HT1080 (cell line): ENCODE data around the gene CHORDC1. TPM values are rescaled to one million over a fixed set of nuclear protein-coding genes. Genes with fewer than 3 reads are reported as not detected.
A peak's percentile ranks its signal among the peaks of the same experiment; 100 is the strongest.
"Not testable (repeated sequence)": the region's sequence is repeated elsewhere in the genome, so short reads cannot be mapped to it uniquely, and the experiment has no call there.

Experiments
- DNase-seq: peaks from one replicate; pipeline ENCODE4 v3.0.0-alpha.2; 2015; ENCODE audit warnings: low read depth
- total RNA-seq: library from RNA; depleted of rRNA; stranded (reverse); fragments of >200 nt; shearing (Covaris generic); gene quantifications from 2 replicates; pipeline ENCODE4 v1.2.3, GENCODE V29; 2014

CHORDC1 gene
- total RNA-seq, 1 experiment from 2014 or later: 83.9 TPM

- no peak for DNase-seq
These were observed 4.2 kb downstream of the CHORDC1 start for GRCh38 chr11:90218606-90219005.

DNA sequence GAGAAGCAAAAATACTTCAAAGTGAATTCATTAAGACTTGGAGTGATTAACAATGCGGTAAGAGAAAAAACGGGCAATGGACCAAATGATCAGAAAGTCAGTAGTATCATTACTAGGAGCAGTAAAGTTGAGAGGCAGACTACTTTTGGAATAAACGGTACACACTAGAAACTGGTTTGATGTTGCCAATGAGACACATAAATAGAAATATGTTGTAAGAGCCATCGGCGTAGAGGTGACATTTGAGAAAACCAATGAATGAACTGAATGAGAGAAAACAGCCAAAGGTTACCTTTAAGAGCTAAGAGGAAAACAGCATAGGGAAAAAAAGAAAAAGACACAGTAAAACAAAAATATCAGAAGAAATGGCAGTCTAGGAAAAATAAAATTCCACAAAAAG lies 6.2 kb downstream of the CHORDC1 start:
- DNase-seq: no peak

DNA sequence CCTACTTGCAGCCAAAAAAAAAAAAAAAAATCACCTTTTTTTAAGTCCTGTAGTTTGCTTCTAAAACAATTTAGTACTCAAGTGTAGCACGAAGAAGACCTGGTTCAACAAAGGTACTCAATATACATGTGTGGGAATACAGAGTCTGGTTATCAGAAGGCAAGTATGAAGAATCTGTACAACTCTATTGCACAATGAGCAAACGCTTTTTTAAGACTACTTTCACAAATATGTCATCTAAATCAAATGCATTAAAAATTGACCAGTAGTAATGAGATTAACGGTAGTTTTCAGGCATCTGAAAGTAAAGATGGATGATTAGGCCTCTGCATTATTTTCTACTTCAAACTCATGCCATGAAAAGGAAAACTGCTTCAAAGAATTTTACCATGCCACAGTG lies 9.5 kb downstream of the CHORDC1 start:
- no peak for DNase-seq

- DNase-seq: no peak
These were observed 14.0 kb downstream of the CHORDC1 start for GRCh38 chr11:90208857-90209256.

DNA sequence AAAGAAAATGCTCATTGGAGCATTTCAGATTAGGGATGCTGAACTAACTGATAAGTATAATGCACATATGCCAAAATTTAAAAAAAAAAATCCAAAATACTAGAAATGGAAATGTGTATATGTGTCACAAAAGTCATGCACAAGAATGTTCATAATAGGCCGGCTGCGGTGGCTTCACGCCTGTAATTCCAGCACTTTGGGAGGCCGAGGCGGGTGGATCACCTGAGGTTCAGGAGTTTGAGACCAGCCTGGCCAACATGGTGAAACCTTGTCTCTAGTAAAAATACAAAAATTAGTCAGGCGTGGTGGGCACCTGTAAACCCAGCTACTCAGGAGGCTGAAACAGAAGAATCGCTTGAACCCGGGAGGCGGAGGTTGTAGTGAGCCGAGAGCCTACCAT lies 14.9 kb downstream of the CHORDC1 start:
- not testable (repeated sequence) for DNase-seq

DNA sequence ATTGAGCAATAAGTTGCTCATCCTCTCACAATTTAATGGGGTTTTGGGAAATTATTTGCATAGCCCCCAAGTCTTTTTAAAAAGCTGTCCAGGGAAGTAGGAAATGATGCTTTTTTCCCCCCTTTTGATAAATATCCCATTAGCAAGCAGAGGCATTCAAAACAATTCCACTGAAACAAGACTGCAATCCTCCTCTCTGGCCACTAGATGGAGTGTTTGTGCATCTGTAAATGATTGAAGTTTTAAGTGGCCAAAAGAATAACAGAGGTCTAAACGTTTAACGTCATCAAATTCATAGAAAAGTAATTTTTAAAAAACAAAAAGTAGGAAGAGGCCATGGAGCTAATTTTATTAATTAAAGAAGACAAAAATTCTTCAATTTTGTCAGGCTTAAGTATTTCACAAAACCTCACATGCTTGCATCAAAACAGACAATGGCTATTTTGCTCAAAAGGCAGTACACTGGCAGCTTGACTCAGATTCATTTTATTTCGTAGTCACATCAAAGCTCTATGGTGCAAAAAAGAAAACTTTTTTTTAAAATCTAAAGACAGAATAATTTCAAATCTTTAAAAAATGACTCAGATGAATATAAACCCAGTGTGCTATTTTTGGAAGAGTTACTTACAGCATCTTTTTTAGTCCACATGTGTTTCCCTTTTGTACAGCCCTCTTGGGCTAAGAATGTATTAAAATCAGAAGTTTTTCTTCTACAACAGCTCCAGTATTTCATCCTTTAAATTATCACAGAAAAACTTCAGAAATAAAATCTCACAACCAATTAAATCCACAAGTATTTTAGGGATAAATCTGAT lies 17.8 kb downstream of the CHORDC1 start:
- DNase-seq: peak; percentile 44

DNA sequence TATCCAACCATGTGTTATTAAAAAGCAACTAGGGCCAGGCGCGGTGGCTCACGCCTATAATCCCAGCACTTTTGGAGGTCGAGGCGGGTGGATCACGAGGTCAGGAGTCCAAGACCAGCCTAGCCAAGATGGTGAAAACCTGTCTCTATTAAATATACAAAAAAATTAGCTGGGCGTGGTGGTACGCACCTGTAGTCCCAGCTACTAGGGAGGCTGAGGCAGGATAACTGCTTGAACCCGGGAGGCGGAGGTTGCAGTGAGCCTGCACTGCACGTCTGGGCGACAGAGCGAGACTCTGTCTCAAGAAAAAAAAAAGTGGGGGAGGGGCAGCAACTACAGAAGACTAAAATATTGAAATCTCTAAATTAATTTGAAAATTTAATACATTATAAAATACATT lies 18.4 kb downstream of the CHORDC1 start:
- no peak for DNase-seq

- DNase-seq: no peak
These were observed 20.5 kb downstream of the CHORDC1 start for GRCh38 chr11:90202342-90202741.

- DNase-seq: no peak
These were observed 25.5 kb downstream of the CHORDC1 start for GRCh38 chr11:90197377-90197776.

GRCh38 chr11:90192869-90193582 lies 29.8 kb downstream of the CHORDC1 start:
- DNase-seq: no peak

DNA sequence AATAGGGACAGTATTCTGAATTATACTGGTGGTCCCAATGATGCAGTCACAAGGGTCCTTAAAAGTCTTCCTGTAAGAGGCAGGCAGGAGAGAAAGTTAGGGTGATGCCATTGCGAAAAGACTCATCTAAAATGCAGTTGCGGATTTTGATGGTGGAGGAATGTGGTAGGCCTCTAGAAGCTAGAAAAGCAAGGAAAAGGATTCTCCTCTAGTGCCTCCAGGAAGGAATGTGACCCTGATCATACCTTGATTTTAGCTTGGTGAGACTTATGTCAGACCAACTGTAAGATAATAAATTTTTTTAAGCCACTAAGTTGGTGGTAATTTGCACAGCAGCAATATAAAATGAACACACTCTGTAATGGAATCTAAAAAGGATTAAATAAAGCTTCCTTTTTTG lies 33.8 kb downstream of the CHORDC1 start:
- no peak for DNase-seq

DNA sequence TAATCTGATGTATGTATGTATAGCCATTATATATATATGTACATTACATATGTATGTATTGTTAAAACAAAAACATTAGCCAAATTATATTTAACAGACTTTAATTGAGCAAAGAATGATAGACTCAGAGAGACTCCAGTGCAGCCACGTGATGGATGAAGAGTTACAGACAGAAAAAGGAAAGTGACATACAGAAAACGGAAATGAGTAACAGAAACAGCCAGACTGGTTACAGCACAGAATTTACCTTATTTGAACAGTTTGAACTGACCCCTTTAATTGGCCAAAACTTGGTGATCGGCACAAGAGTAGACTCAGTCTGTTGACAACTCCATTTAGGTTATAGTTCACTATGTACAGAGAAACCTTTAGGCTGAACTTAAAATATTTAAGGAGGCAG lies 35.0 kb downstream of the CHORDC1 start:
- DNase-seq: no peak

DNA sequence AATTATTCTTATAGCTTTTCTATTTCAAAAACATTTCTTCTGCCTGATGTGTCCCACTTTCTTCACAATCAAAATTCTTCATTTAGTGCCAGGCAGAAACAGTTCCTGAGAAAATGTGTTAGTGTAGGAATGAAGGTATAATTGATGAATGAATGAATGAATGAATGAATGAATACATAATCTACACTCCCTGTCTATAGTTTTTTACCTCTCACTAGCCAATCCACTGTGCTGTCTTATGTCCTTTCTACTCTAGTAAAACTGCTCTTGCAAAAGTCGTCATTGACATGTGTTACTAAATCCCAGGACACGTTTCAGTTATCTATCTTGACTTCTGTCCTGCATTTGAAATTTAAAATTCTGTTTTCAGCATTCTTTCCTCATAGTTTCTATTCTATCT lies 42.9 kb downstream of the CHORDC1 start:
- no peak for DNase-seq

- no peak for DNase-seq
These were observed 44.1 kb downstream of the CHORDC1 start for GRCh38 chr11:90178751-90179150.

DNA sequence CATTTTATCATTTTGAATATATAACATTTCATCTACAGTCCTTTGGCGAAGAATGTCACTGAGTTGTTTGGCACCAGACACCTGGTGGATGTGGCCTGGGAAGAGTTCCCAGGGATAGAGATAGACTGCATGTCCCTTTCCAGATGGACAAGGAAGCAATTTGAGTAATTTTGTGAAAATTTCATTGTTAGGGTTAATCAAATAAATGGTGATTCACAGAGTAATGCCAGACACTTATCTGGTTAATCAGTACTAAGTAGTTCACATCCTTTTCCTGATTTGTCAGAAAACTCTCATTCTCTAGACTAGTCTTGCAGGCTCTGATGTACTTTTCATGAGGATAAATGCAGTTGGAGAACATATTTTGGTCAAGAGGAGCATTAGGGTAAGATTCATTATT lies 46.8 kb downstream of the CHORDC1 start:
- no peak for DNase-seq

GRCh38 chr11:90171359-90171758 lies 51.5 kb downstream of the CHORDC1 start:
- no peak for DNase-seq

DNA sequence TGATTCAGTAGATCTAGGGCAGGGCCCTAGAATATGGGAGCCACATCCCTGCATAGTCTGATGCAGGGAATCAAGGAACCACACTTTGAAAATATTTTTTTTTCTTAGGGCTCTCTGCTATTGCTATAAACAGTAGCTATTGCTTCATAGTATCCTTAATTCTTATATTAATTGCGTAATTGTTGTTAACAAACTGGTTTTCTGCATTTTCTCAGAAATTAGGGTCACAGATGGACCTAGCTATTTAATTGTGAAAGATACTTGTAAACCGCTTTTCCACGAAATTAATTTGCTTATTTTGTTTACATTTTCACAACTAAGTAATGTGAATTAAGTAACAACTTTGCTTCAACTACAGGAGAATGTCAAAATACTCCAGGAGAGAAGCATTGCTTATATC lies 54.3 kb downstream of the CHORDC1 start:
- DNase-seq: no peak

DNA sequence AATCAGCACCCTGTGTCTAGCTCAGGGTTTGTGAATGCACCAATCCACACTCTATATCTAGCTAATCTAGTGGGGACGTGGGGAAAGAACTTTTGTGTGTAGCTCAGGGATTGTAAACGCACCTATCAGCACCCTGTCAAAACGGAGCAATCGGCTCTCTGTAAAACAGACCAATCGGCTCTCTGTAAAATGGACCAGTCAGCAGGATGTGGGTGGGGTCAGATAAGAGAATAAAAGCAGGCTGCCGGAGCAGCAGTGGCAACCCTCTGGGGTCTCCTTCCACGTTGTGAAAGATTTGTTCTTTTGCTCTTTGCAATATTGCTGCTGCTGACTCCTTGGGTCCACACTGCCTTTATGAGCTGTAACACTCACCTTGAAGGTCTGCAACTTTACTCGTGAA lies 55.1 kb downstream of the CHORDC1 start:
- DNase-seq: not testable (repeated sequence)

DNA sequence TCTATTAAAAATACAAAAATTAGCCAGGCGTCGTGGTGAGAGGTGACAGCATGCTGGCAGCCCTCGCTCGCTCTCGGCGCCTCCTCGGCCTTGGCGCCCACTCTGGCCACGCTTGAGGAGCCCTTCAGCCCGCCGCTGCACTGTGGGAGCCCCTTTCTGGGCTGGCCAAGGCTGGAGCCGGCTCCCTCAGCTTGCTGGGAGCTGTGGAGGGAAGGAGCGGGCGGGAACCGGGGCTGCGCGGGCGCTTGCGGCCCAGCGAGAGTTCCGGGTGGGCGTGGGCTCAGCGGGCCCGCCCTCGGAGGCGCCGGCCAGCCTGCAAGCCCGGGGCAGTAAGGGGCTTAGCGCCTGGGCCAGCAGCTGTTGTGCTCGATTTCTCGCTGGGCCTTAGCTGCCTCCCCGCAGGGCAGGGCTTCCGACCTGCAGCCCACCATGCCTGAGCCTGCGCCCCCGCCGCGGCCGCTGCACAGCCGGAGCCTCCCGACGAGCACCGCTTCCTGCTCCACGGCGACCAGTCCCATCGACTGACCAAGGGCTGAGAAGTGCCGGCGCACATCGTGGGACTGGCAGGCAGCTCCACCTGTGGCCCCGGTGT lies 55.8 kb downstream of the CHORDC1 start:
- not testable (repeated sequence) for DNase-seq
